G401.6 (cell line): ENCODE data around the gene NKD1.
"Not testable (repeated sequence)": the region's sequence is repeated elsewhere in the genome, so short reads cannot be mapped to it uniquely, and the experiment has no call there.

Source experiments
- FAIRE-seq: peaks from 2 replicates; lab custom pipeline; 2012; peaks lifted over from hg19 to GRCh38; lab: Jason Lieb, UNC

NKD1 gene

DNA sequence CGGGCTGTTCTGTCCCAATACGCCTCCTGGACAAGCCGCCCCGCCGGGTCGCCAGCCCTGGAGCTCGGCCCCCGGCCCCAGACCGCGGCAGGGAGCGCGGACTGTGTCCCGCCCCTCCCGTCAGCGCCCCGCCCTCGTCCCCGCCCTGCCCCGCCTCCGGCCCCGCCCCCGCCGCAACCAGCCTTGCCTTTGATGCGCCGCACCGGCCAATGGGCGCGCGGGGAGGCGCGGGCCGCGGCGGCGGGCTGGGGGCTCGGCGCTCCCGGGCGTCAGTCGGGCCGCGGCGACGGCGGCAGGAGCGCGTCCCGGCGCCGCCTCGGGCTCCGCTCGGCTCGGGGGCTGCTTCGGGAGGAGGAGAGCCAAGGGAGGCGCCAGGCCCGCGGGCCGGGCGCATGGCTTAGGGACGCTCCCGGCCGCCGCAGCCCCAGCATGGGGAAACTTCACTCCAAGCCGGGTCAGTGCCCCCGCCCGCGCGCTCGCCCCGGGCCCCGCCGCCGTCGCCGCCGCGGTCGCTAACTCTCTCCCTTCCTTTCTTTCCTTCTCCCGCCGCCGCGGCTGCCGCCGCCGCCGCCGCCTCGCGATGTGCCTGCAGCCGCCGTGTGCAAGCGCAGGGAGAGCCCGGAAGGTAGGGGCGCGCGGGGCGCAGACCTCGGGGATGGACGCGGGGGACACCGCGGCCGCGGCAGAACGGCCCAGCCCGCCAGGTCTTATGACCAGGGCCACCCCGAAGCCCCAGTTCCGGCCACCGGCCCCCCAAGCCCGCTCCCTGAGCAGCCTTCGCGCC lies at the start of gene NKD1:
TSS of gene NKD1 (plus strand) at position 272 of the 784 bp plus-strand sequence. CDS start at position 430, 158 bp downstream.
- FAIRE-seq, result no peak

- no peak for FAIRE-seq
Observed at GRCh38 chr16:50498431-50499155, 49.6 kb upstream of the NKD1 start.

GRCh38 chr16:50499254-50499653 lies 48.9 kb upstream of the NKD1 start:
- no peak for FAIRE-seq

DNA sequence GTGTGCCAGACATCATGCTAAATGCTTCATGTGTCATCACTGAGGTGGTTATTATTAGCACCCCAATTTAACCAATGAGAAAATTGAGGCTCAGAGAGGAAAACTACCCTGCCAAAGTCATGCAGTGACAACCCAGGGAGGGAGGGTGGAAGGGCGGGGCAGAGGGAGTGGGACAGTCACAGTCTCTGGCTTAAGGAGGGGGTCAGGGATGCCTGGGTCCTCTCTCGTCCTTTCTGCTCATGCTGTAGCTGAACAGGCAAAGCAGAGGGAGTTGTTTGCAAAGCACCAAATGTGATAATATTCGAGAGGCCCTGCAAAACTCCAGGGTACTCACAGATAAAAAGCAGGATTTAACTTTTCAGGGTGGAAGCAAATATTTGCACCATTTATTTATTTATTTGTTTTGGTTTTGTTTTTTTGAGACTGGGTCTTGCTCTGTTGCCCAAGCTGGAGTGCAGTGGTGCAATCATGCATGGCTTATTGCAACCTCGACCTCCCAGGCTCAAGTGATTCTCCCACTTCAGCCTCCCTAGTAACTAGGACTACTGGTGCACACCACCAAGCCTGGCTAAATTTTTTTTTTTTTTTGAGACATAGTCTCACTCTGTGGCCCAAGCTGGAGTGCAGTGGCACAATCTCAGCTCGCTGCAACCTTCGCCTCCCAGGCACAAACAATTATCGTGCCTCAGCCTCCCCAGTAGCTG lies 47.9 kb upstream of the NKD1 start:
- FAIRE-seq, result no peak

DNA sequence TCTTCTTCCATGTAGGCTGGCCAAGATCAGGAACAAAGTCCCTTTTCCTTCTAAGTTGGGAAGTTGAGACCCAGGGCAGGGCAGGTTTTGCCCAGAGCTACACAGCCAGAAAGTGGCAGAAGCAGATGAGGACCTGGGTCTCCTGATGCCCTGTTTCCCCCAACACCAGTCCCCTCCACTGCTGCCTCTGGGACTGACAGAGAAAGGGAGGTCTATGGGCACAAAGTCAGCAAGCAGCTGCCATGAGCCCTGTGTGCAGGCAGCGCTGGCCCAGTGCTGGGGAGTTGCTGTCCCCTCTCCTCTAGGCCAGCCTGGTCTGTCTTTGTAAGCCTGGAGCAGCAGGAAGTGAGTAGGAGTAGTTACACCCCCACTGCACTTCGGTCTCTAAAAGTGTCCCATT lies 46.9 kb upstream of the NKD1 start:
- FAIRE-seq, result no peak

- no peak for FAIRE-seq
Observed at GRCh38 chr16:50501986-50502615, 46.1 kb upstream of the NKD1 start.

DNA sequence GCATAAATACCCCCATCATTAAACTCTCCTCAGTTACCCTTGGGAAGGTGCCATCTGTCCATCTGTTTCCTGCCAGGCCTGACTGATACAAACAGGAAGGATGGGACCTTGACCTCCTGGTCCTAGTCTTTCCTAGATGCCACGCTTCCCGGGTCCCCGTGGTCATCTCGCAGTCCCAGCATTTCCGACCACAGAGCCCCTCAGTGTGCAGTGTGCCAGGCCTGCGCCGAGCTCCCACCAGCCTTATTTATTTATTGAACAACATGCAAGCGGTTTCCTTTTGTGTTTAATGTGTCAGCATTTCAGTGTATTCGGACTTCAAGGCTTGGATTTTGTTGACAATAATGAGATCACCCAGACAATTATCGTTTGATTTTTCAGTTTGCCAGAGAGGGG lies 45.6 kb upstream of the NKD1 start:
- FAIRE-seq, result no peak

DNA sequence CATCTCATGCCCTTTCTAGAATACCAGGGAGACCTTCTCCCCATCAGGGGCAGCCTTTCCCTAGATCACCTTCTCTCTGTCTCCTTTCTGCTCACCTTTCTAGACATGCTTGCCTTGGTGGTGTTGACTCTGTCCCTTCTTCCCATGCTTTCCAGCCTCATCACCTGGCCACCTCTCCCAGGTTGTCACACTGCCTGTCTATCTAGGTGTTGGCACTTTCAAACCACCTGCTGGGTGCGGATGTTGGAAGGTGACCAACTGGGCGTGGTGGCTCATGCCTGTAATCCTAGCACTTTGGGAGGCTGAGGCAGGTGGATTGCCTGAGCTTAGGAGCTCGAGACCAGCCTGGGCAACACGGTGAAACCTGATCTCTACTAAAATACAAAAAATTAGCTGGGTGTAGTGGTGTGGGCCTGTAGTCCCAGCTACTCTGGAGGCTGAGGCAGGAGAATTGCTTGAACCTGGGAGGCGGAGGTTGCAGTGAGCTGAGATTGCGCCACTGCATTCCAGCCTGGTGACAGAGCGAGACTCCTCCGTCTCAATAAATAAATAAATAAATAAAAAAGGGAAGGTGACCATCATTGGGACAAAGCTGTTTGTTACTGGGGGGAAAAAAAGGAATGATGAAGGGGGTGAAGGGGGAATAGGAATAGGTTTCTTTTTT lies 44.2 kb upstream of the NKD1 start:
- FAIRE-seq, result not testable (repeated sequence)

- no peak for FAIRE-seq
Observed at GRCh38 chr16:50505115-50505514, 43.1 kb upstream of the NKD1 start.

- FAIRE-seq, result no peak
Observed at GRCh38 chr16:50505714-50506542, 42.3 kb upstream of the NKD1 start.

DNA sequence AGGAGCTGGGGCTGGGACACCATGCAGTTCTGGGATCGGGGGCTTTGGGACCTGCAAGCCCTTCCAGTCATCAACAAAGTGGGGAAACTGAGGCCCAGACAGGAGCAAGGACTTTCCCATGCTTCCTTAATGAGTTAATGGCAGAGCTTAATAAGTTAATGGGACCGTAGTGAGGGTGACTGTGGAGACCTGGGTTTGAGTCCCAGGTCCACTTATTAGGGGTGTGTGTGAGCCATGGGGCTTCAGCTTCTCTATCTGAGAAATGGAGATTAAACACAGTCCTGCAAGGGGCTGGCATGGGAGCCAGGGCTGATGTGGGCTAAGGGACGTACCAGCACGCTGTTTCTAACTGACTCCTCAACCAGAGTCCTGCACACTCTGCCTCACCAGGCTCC lies 41.7 kb upstream of the NKD1 start:
- no peak for FAIRE-seq

DNA sequence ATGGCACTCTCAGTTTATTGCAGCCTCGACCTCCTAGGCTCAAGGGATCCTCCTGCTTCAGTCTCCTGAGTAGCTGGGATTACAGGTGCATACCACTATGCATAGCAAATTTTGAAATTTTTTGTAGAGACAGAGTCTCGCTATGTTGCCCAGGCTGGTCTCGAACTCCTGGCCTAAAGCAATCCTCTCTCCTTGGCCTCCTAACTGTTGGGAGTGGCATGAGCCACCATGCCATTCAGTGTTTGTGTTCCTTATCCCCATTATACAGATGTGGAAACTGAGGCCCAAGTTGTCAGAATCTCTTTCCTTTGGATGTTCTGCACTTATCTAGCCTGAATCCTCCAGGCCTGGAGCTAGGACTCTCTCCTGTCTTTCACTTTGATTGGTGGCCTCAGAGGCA lies 40.8 kb upstream of the NKD1 start:
- no peak for FAIRE-seq

DNA sequence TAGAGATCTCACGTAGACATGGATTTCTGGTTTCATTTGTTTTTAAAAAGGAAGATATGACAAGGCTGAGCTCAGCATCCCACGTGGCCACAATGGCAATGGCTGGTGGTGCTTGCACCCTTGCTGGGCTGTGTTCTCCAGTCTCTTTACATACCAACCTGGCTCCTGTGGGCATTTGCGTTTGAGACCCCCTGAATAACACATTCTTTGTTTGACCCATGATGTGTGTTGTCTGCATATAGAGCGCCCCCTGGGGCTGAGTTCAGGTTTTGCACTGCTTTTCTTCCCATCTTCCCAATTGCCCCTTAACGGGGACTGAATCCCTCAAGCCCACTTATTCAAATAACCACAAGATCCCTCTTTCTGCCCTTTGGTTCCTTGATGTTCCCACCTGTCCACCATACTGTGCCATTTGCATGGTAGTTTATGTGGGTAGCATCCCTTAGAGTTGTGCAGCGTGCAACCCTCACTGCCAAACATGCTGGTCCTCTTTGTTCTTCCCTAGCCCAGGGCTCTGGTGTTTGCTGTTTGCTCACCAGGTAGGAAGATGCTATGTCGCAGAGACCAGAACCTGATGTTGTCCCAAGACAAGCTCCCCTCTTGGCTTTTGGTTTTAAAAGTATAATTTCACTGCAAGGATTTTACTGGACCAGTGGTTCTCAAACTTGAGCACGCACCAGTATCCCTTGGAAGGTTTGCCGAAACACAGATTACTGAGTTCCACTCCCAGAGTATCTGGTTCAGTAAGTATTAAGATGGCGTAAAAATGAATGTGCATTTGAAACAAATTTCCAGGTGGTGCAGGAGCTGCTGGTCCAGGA lies 38.5 kb upstream of the NKD1 start:
- no peak for FAIRE-seq

DNA sequence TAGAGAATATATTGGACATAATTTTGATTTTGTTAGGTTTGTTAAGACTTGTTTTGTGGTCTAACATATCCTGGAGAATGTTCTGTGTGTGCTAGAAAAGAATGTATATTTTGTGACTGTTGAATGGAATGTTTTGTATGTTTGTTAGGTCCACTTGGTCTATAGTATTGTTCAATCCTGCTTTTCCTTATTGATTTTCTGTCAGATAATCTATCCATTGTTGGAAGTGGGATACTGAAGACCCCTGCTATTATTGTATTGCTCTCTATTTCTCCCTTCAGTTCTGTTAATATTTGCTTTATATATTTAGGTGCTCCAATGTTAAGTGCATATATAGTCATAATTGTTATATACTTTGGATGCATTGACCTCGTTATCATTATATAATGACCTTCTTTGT lies 33.0 kb upstream of the NKD1 start:
- no peak for FAIRE-seq

- FAIRE-seq, result no peak
Observed at GRCh38 chr16:50516401-50516800, 31.8 kb upstream of the NKD1 start.

DNA sequence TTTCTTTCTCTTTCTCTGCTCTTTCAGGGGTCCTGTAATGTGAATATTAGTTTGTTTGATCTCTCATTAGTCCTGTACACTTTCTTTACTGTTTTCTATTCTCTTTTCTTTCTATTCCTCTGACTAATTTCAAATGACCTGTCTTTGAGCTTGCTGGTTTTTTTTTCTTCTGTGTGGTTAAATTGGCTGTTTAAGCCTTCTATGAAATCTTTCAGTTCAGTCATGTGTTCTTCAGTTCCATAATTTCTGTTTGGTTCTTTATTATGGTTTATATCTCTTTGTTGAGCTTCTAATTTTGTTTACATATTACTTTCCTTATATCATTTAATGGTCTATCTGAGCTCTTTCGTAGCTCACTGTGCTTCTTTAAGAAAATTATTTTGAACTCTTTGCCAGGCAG lies 31.3 kb upstream of the NKD1 start:
- FAIRE-seq, result no peak

DNA sequence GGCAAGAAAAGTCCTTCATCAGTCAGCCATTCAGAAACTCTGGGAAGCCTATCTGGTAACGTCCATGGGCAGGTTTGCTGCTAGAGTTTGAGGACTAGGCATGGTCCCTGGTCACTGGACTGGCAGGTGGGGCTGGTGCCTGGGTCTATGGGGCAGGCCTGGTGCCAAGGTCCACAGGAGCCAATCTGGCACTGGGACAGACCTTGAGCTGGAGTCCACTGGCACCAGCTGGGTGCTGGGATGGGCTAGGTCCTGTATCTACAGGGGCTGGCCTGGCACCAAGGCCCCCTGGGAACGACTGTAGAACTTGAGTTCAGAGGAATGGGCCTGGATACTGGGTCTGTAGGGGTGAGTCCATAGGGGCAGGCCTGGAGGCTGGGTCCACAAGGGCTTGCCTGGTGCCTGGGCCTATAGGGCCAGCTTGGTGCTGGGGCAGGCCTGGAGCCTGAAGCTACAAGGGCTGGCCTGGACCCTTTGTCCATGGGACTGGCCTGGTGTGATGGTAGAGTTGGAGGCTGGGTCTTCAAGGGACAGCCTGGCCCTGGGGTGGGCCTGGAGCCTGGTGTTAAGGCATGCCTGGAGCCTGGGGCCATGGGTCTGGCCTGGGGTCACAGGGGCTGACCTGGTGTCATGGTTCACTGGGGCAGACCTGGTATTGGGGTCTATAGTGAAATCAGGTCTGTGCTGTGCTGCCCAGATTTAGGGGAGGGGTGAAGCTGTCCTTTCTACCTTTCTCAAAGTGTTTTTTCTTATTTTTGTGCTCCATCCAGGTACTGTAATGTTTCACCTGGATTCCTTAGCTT lies 30.5 kb upstream of the NKD1 start:
- no peak for FAIRE-seq

DNA sequence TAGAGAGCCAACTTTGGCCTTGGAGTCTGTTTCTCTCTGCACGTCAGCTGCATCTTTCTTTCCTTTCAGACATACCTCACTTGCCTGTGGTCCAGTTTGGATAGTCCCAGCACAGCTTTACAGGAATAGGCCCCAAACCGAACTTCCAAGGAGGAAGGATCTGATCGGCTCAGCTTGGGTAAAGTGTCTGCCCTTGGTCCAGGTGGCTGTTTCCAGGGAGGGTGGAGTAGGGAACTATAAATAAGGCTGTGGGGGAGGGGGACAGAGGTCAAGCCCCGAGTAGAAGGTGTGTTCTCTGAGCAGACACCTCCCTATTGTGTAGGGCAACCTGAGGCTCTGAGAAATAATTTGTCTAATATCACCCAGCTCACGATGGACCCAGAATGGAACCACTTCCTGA lies 29.2 kb upstream of the NKD1 start:
- FAIRE-seq, result no peak

DNA sequence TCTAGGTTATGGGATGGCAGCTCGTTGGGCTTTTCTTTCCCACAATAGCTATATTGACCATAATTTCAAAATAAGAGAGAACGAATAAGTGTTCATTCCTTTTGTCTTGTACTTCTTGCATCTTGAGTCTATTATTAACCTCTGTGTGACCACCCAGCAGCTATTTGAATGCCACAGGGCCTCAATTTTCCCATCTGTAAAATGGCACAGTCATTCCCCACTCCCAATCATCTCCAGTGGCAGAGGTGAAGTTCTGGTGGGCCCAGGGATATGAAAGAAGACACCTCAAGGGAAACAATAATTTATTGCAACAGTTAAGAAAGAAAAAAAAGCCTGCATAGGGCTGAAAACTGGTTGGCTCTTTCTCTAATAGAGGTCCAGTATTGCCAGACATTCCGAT lies 28.6 kb upstream of the NKD1 start:
- no peak for FAIRE-seq
